ENCODE data around the gene IGFBPL1.

IGFBPL1 gene

DNA sequence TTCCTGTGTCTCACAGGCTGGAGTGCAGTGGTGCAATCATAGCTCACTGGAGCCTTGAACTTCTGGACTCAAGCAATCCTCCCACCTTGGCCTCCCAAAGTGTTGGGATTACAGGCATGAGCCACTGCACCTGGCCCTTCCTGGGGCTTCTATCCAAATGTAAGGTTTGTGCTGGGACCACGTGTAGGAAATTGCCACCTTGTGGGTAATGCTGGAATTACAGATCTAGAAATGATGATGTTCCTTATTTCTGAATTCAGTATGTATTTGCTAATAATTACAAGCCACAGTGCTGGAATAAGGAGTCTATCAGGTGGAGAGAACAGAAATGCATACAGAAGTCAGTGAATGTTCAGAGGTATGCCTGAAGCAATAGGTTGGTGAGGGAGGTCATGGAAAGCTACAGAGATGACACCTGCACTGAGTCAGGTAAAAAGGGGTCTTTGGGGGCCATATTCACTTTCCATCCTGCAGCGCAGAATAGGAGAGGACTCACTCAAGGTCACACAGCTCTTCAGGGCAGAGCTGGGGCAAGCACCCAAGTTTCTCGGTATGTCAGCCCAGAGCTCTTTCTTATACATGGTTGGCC lies 8.8 kb upstream of the IGFBPL1 start:
- no peak for DNase-seq

DNA sequence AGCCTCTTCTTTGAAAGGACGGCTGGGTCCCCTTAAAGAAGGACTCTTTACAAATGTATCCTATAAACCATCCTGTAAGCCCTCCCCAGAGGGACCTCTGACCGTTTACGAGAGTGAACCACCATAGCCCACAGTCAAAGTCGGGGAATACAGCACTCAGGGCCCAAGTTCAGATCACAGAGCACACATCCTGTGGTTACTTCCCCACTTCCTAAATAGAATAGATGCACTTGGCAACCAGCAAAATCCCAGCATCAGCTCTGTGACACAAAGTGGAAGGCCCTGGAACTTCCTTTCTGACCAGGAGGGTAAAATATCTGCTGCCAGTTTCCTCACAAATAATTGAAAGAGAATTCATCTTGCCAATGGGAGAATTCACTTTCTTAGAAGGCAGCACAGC lies 6.9 kb upstream of the IGFBPL1 start:
- DNase-seq, result no peak

DNA sequence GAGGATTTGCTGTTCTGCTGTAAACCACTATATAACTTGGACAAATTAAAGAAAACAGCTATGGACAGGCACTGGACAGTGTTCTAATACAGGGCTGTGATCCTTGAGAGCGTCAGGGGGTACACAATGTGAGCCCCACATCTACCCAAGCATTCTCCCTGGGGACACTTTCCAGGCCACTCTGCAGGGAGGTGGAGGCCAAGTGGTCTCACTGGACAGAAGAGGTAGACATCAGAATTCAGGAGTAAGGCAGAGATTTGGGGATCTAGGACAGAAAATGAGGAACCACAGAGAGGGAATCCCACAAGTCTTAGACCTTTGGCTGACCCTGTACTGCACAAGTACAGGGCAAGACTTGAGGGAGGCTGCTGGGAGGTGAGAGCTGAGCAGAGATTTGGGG lies 3.8 kb upstream of the IGFBPL1 start:
- no peak for DNase-seq

DNA sequence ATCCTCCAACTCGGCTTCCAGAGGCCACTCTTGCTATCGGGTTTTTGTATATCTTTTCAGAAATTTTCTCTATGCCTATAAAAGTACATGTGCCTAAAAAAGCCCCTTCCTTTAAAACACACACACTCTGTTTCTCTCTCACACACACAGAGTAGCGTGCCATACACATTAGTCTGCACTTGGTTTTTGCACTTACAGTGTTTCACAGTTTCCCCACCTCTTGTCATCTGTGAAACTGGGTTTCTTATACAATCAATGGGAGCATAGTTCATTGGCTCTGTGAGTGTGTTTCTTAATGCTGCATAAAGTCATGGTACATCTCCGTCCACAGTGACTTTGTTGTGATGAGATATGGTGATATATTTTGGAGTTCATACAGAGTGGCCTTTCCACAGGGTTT lies 664 bp upstream of the IGFBPL1 start:
- DNase-seq, result no peak

DNA sequence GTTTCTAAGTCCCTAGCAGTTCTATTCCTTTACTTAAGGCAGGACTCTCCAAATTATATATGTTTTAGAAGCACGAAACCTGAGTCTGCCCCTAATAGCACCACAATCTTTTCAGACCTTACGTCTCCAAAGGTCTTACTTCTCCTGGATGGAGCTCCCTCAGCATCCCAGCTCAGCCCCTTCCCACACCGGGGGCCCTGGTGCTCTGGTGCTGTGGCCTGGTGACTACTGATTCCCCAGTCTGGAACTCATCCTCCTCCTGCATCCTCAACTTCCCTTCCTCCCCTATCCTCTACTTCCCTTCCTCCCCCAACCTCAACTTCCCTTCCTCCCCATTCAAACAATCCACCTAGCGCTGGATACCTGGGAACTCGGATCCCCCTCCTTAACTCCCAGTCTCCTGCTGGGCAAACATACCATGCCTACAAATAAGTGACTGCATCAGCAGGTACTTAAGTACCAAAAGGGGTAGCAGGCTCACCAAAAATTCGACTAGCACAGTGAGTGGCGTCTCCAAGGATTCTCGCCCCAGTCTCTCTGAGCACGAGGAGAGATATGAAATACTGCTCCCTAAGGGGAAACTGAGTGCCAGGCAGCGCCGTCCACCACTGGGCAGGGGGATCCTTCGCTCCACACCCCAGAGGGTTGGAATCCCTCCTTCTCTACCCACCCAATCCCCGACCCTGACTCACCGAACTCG lies 831 bp downstream of the IGFBPL1 start:
- no peak for DNase-seq

DNA sequence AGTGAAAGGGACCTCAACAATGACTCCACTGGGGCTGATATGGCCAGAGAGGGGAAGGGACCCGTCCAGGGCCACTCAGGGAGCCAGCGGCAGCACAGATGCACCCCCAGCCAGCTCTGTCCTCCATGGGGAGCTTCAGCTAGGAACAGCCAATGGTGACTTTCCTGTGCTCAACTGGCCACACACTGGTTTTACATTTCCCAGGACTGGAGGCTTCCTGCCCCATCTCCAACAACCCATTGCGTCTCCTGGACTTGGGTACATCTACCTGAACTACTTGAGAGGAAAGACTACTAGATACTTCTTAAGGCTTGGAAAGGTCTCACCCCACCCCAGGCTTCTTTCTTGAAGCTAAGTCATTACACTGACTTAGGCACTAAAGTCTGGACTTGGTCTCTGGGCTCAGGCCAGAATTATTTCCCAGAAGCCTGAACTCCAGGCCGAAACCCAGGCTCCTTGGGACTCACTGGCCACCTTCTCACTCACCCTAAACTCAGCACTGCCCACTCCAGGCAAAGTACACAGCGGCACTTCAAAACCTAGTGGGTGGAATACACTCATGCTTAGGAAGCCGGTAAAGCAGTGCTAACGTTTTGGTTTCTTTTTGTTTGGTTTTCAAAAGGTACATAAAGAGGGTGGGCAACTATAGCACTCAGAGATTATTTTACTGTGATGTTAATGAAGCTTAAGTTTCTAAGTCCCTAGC lies 1.5 kb downstream of the IGFBPL1 start:
- DNase-seq, result no peak

DNA sequence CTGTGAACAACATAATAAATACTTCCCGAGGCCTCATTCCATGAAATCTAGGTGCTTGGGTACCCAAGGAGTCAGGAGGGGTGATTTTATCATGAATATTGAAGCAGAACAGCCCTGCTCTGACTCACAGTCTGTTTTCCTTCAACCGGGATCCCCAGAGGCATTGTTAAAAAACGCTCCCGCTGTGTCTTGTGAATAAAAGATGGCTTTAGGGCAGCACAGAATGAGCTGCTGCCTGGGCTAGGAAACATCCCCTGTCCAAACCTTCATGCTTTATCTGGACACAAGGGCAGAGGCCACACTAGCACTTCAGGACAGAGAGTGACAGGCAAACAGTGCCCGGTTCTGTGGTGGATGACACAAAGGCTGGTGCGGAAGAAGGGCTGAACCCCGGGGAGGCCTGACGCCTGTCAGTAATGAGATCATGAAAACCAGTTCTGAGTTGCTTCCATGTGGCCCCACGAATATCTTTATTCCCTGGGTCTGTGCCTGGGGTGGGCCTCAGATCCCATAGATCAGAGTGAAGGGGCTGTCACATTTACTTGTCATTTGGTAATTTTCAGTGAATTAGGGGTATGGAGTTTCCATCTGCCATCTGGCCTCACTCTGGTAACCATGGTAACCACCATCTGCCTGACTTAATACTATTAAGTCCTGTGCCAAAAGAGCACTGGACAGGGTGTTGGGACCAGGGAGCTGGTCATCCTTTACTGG lies 2.6 kb downstream of the IGFBPL1 start:
- DNase-seq, result no peak

DNA sequence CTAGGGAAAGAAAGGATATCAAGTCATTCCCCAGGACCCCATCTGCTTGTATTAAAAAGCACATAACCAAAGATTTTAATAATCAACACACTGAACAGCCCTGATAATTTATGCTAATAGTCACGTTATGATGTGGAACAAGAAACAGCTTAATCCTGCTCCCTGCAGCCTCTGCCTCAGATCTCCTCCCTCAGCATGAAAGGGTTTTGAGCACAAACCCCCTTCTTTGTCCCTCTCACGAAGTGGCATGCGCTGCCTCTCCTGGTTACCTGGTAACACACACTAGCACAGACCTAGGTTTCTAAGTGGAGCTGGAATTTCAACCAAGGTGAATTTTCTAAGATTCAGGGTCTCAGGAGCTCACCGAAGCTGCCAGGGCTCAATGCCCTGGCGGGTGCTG lies 5.1 kb downstream of the IGFBPL1 start:
- DNase-seq, result no peak

DNA sequence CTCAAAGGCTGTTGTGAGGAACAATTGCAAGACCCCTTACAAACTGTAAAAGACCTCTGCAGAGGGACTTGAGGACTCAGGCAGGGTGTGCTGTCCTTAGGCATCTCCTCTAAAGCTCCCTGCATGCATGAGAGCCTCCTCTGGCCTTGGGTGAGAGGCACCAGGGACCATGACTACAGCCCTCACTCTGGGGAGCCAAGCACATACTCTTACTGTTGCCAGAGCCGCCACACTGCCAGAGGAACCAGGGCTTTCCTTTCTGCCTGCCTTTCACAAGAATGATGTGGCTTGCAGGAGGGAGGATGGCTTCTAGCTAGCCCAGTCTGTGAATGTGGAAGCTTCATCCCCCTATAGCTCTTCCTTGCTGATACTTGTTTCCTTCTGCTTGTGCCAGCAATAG lies 5.9 kb downstream of the IGFBPL1 start:
- DNase-seq, result no peak

DNA sequence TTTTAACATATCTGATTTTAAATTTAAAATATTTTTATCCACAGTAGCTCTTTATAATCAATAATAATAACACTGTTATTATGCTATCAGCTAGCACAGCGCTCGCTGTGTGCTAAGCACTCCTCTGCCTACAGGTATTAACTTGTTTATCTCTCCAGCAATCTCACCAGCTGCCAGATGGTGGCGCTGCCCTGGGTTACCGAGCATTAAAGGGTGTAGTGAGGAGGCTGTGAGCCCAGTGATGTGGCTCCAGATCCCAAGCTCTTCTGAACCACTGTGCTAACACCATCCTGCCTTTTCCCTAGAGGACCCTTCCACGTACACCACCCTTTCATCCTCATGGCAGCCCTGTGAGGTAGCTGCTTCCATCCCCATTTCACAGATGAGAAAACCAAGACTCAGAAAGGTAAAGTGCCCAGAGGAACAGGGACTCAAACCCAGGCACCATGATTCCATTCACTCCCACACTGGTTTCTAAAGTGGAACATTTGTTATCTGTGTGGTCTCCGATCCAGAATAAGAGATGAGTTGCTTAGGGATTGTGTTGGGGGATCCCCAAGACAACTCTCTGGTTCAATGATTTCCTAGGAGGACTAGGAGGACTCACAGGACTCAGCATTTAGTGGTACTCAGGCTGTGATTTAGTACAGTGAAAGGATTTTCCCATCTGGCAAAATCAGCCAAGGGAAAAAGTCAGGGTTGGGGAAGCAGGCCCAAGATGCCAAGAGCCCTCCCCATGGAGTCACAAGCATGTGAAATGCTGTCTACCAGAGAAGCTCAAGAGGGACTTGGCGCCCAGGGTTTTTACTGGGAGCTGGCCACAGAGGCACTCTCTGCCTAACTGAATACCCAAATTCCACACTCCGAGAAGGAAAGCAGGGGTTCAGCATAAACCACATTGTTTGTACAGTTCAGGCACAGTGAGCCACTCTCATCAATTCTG lies 7.0 kb downstream of the IGFBPL1 start:
- peak in 2 of 58 donors; percentile 12 for DNase-seq

DNA sequence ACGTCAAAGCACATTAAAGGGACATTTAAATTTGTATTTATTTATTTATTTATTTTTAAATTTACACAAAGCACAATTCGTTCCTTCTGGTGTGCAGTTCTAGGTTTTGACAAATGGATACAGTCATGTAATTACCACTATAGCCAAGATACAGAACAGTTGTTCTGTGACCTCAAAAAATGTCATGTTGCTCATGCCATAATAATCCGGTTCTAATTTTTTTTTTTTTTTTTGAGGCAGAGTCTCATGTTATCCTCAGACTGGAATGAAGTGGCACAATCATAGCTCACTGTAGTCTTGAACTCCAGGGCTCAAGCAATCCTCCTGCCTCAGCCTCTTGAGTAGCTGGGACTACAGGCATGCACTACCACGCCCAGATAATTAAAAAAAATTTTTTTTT lies 7.8 kb downstream of the IGFBPL1 start:
- no peak for DNase-seq

DNA sequence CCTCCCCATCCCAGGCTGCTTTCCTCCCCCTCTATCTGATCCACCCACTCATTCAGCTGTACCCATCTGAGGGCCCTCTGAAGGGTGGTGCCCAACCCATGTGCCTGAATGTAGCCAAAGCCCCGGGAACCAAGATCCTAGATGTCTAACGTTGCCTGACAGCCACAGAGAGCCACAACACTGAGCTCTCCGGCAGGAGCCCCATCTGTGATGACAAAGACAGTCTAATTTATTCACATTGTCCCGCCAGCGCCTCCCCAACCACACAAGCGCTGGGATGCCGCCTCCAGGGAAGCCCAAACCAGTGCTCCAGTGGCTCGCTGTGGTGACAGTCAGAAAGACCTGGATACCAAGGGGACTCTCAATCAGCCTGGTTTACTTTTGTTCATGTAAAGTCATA lies 8.4 kb downstream of the IGFBPL1 start:
- DNase-seq, result no peak

DNA sequence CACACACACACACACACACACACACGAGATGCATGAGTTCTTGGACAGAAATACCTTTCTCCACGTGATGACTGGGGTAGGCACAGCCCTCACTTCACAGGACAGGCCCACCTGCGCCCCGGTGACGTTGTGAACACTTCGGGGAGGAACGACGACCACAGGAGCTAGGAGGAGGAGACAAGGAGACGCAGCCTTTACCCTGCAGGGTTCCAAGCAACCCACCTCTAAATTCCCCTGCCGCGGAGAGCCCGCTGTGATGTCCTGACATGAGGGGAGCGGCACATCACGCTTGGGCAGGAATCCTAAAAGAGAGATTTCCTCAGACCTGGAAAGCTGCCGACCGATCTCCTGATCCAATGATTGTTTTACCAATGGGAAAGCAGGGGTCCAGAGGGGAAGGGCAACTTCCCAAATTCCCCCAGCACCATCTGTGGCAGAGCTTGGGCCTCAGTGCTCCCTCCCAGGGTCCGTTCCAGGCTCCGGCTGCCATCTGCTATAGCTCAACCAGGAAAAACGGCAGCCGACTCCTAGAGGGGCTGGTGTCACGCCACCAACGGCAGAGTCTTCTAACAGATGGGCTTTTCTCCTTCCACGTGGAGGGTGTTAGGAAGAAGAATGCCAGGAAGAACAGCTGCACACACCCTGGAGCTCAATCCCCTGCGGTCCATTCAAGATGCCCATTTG lies 10.1 kb downstream of the IGFBPL1 start:
- DNase-seq, result no peak

DNA sequence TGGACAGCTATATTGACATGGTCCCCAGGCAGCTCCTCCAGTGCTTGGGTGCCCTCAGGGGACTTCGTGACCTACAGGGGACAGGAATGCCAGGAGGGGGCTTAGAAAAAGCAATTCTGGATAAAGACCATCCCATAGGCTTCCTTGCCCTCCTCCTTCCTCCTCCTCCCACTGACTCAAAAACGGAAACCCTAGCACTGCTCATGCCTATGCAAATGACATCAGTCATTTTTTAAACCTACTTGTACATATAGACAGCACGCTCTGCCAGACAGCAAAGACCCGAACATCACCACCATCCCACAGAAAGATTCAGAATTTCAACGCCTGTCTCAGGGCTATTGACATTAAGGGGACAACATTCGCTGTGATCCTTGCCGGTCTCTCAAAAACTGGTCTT lies 11.0 kb downstream of the IGFBPL1 start:
- no peak for DNase-seq

DNA sequence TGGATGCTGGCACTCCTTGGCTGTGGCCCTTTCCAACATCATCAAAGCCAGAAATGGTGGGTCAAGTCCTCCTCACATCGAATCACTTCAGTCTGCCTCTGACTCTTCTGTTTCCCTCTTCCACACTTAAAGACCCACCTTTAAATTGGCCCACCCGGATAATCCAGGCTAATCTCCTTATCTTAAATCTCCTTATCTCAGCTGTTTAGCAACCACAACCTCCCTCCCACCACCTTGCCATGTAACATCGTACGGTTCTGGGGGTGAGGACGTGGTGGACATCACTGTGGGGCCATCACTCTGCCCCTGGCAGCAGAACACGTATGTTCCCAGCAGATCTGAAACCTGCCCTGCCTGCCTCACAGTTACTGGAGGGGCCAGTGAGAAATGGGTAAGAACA lies 11.5 kb downstream of the IGFBPL1 start:
- no peak for DNase-seq

DNA sequence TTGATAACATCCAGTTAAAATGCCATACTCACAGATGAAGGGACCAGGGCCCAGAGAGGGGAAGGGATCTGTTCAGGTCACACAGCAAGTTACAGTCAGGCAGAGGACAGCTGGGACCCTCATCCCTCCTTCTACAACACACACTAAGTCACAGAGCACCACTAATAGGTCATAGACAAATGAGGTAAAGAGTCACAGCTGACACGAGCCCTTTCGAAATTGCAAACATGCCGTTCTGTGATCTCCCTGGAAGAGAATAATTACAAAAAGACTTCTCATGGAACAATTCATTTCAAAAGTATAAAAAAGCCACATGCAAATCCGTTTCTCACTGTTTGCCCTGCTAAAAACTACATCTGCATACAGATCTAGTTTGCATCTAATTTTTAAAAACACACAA lies 15.5 kb downstream of the IGFBPL1 start:
- DNase-seq, result no peak

DNA sequence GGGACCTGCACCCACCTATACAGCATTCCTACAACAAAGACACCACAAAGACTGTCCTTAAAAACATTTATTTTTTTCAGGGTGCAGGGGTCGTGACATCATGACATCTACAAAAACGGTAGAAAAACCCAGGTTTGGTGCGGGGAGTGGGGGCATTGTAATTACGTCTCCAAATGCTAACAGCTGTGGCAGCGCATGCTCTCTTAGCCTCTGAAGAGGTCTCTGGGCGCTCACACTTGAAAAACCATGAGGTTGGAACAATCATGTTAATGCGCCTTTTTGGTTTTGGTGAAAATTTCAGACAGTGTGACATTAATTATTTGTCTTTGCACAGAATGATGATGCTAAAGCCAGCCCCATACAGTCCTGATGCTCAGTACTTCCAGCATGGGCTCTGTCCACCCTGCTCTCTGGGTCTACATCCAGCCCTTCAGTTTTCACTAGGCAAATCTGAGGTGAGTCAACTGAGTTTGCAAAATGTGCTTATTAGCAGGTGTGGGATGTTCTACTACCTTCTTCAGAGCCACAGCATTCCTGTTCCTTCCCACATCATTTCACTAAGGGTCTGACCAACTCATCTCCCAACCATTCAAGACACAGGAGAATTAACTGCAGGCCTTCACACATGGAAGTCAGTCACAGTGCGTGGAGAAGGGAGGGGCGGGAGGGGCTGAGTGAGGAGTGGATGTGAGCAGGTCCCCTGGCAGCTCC lies 17.6 kb downstream of the IGFBPL1 start:
- DNase-seq, result no peak

DNA sequence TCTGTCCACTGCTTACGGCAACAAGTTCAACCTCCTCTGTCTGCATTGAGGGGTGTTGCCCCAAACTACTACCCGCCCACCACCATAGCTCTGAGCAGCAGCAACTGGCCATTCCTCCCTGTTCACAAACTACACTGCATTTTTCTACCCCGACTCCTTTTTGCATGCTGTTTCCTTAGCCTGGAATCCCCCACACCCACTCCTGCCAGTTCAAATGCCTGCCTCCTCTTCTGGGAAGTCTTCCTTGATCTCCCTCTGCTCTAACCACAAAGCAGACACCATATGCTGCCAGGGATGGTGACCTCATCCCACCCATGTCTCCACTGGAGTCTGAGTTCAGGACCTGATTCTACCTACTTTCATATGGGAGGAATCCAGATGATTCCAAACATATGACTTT lies 18.5 kb downstream of the IGFBPL1 start:
- DNase-seq, result no peak

DNA sequence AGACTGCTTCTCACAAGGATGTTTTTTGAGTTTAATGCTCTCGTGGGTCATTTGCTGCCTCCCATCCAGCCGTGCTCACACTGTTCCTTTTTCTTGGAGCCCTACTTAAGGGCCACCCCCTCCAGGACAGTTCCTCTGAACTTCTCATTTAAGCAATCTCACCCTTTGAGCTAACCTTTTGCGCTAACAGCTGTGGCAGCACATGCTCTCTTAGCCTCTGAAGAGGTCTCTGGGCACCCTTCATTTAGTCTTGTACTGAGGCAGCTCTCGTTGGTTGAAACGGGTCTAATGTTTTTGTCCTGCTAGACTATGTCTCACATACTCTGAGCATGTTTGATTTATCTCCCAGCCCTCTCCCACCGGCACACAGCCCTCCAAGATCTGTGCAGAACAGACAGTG lies 19.9 kb downstream of the IGFBPL1 start:
- no peak for DNase-seq

DNA sequence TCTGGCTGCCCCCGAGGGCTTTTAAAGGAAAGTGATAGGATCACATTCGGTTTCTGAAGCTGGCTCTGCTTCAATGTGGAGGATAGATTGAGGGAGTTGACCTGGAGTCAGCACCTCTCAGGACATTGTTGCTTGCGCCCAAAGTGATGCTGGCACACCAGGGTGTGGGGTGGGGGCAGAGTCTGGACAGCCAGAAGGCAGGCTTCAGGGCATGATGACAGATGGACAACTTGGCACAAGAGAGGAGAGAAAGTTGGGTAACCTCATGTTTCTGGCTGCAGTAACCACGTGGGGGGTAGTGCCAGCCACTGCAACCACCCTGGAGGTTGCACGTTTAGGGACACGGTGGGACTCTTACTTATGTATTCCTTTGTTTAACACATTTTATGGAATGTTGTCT lies 22.3 kb downstream of the IGFBPL1 start:
- no peak for DNase-seq
